22Rv1 (cell line): Measurements from ENCODE around the gene PIK3R5.

Experiments used
- CTCF ChIP-seq: fragments of 450-650 bp; IDR thresholded peaks from 2 replicates; pipeline ENCODE4 v1.5.1; 2017; ENCODE audit warnings: mild to moderate bottlenecking
- ZFX ChIP-seq: fragments of 450-650 bp; IDR thresholded peaks from 2 replicates; pipeline ENCODE4 v1.6.1; 2017; ENCODE audit warnings: antibody characterized with exemption, borderline replicate concordance

- TF ChIP-seq CTCF (no peak), ZFX (no peak)
These were observed 122.2 kb downstream of the PIK3R5 start for GRCh38 chr17:8843344-8843743.
